Testis (tissue), 3 donors: ENCODE data around the gene KHSRP. TPM values are rescaled to one million over a fixed set of nuclear protein-coding genes. Genes with fewer than 3 reads are reported as not detected.
A peak's percentile ranks its signal among the peaks of the same experiment; 100 is the strongest.
"Not testable (repeated sequence)": the region's sequence is repeated elsewhere in the genome, so short reads cannot be mapped to it uniquely, and the experiment has no call there.

Experiments used
- DNase-seq: peaks from one replicate; pipeline ENCODE4 v3.0.0-alpha.2; 2019
- H3K27ac ChIP-seq, 2 donors: fragments of 200-600 bp; sonication (generic); one replicate each; pipeline ENCODE4 v1.5.1; 2019
- H3K27me3 ChIP-seq: fragments of 200-600 bp; sonication (generic); one replicate; pipeline ENCODE4 v1.5.1; 2019
- H3K36me3 ChIP-seq: fragments of 200-600 bp; sonication (generic); one replicate; pipeline ENCODE4 v1.5.1; 2017; ENCODE audit warnings: low read depth; ENCODE audit errors: missing control alignments
- H3K4me1 ChIP-seq: fragments of 200-600 bp; sonication (generic); one replicate; pipeline ENCODE4 v1.5.1; 2019
- H3K4me3 ChIP-seq, 2 donors: fragments of 200-600 bp; sonication (generic); one replicate each; pipeline ENCODE4 v1.5.1; 2017 to 2019
- H3K9me3 ChIP-seq: fragments of 200-600 bp; sonication (generic); one replicate; pipeline ENCODE4 v1.5.1; 2017
- POLR2A ChIP-seq: fragments of 450-650 bp; IDR thresholded peaks from one replicate; pipeline ENCODE4 v1.6.1; 2017; ENCODE audit warnings: antibody characterized with exemption, mild to moderate bottlenecking, moderate library complexity
- WGBS, 2 donors: methylation state at CpG; one replicate each; pipeline ENCODE4 v1.1.5; 2018; 5-methylcytosine and 5-hydroxymethylcytosine counted together
- intact Hi-C: fragments of 100-400 bp; cut with DNase I; formaldehyde crosslinking; loops from one replicate; pipeline ENCODE4 v1.15.1; 2023; ENCODE audit warnings: low total_unique reads
- polyA plus RNA-seq: library from polyadenylated mRNA; stranded (reverse); fragments of 350-450 nt; fragmentation: Illumina TruSeq; extraction: RNeasy Lipid Tissue Mini Kit (QIAGEN cat#74804); gene quantifications from one replicate; pipeline ENCODE4 v1.2.3, GENCODE V29; 2014; ENCODE audit warnings: low read depth, low replicate concordance; ENCODE audit not compliant: insufficient read depth
- total RNA-seq, 2 donors: library from RNA; depleted of rRNA; stranded (reverse); fragments of >200 nt; gene quantifications; one replicate each; pipeline ENCODE4 v1.2.3, GENCODE V29; 2016
- TF ChIP-seq, protein P1 (sequence below), 3 experiments: fragments of 450-650 bp in 2 of 3; fragments of 200-600 bp in 1 of 3; sonication (generic) in 1 of 3; IDR thresholded peaks; one replicate each; pipeline ENCODE4 v1.5.1; 2016 to 2019; ENCODE audit warnings: antibody characterized with exemption in 3 of 3, mild to moderate bottlenecking in 2 of 3, moderate library complexity in 1 of 3

The KHSRP gene
- total and polyA plus RNA-seq, 3 donors from 2014 or later = 279 to 358 (median 336) TPM

DNA sequence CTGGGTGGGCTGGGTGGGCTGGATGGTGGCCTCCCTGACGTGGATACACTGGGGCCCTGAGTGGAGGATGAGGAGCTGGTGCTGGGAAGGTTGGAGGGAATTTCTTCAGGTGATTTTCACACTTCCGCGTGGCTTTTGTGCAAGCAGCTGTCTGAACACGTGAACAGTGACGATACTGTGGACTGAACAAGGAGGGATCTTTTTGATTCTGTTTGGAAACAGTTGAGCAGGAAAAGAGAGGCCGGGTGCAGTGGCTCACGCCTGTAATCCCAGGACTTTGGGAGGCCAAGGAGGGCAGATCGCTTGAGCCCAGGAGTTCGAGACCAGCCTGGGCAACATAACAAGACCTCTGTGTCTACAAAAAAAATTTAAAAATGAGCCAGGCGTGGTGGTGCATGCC lies 22.6 kb downstream of the KHSRP start:
- H3K9me3 ChIP-seq = no peaks in the 10 kb centered on the region
- no peaks in the 10 kb centered on the region for H3K36me3 ChIP-seq
- H3K4me1 ChIP-seq = no peaks in the 10 kb centered on the region
- DNase-seq = no peak
- no peak overlapping the region for H3K27ac ChIP-seq
- H3K27me3 ChIP-seq = no peaks in the 10 kb centered on the region
- 90 to 94% methylated on average over 10 of the region's 10 CpGs for WGBS, 2 donors
- TF ChIP-seq POLR2A = no peak
- TF ChIP-seq, protein P1, sequence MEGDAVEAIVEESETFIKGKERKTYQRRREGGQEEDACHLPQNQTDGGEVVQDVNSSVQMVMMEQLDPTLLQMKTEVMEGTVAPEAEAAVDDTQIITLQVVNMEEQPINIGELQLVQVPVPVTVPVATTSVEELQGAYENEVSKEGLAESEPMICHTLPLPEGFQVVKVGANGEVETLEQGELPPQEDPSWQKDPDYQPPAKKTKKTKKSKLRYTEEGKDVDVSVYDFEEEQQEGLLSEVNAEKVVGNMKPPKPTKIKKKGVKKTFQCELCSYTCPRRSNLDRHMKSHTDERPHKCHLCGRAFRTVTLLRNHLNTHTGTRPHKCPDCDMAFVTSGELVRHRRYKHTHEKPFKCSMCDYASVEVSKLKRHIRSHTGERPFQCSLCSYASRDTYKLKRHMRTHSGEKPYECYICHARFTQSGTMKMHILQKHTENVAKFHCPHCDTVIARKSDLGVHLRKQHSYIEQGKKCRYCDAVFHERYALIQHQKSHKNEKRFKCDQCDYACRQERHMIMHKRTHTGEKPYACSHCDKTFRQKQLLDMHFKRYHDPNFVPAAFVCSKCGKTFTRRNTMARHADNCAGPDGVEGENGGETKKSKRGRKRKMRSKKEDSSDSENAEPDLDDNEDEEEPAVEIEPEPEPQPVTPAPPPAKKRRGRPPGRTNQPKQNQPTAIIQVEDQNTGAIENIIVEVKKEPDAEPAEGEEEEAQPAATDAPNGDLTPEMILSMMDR (IDR thresholded peaks at IDR 0.05) = no peak
- intact Hi-C loops = no loop called here
- no peak overlapping the region for H3K4me3 ChIP-seq

- DNase-seq, H3K9me3 ChIP-seq, H3K27me3 ChIP-seq, H3K4me3 ChIP-seq, intact Hi-C loops, H3K27ac ChIP-seq, H3K36me3 ChIP-seq, H3K4me1 ChIP-seq: not testable (repeated sequence)
- 89 to 93% methylated on average over 23 of the region's 23 CpGs for WGBS, 2 donors
Measured at GRCh38 chr19:6400062-6400944, 24.3 kb downstream of the KHSRP start.

DNA sequence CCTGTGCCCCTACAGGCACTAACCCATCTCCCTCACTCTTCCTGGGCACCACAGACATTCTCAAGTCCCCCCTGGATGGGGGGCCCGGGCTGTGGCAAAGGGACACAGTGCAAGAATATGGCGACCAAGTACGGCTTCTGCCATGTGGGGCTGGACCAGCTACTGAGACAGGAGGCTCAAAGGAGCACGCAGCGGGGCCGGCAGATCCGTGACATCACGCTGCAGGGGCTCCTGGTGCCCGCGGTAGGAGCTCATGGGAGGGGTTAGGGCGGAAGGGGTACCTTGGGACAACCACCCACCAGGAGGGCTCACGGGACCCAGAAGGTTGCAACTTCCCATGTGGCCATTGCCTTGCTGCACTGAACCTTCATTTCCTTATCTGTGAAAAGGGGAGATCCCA lies 28.3 kb downstream of the KHSRP start:
- no peak for DNase-seq
- no peaks in the 10 kb centered on the region for H3K27me3 ChIP-seq
- H3K4me1 ChIP-seq = peaks cover 7% of the 10 kb centered on the region
- WGBS, 2 donors = 91 to 95% methylated on average over 11 to 12 of the region's 12 CpGs
- H3K27ac ChIP-seq = no peak overlapping the region
- intact Hi-C loops = no loop called here
- H3K36me3 ChIP-seq = no peaks in the 10 kb centered on the region
- H3K9me3 ChIP-seq = no peaks in the 10 kb centered on the region
- TF ChIP-seq POLR2A = no peak
- TF ChIP-seq, protein P1 (IDR thresholded peaks at IDR 0.05) = no peak
- no peak overlapping the region for H3K4me3 ChIP-seq

DNA sequence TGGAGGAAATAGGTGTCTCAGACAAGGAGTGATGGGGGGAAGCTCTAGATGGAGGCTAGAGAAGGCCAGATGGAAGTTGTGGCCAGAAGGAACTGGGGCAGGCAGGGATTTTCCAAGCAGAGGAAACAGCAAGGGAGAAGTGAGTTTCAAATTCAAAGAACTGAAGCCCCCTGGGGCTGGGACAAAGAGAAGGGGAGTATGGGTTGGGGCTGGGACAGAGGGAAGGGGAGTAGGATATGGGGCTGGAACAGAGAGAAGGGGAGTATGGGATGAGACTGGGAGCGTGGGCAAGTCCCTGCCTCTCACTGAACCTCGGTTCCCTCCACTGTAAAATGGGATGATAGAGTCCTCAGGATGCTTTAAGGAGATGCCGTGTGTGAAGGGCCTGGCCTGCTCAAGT lies 29.8 kb downstream of the KHSRP start:
- H3K4me1 ChIP-seq = peaks cover 7% of the 10 kb centered on the region
- no peaks in the 10 kb centered on the region for H3K27me3 ChIP-seq
- intact Hi-C loops = loop anchor here (5.0 kb wide), 1 partner anchor 32 kb away; no protein-coding TSS in a partner anchor
- H3K9me3 ChIP-seq = no peaks in the 10 kb centered on the region
- no peaks in the 10 kb centered on the region for H3K36me3 ChIP-seq
- TF ChIP-seq, protein P1 (IDR thresholded peaks at IDR 0.05) = no peak
- TF ChIP-seq POLR2A = no peak
- no peak overlapping the region for H3K27ac ChIP-seq
- DNase-seq = no peak
- 82 to 89% methylated on average over 3 of the region's 3 CpGs for WGBS, 2 donors
- H3K4me3 ChIP-seq = no peak overlapping the region

GRCh38 chr19:6393983-6394412 lies 30.6 kb downstream of the KHSRP start:
- intact Hi-C loops = loop anchor here (5.0 kb wide), 1 partner anchor 33 kb away; no protein-coding TSS in a partner anchor
- peak overlapping the region; percentile 75 to 97 for H3K4me3 ChIP-seq

More at GRCh38 chr19:6393983-6394412, 30.6 kb downstream of the KHSRP start:
- Histone ChIP-seq H3K9me3 (no peaks in the 10 kb centered on the region), H3K36me3 (no peaks in the 10 kb centered on the region), H3K27ac (peak overlapping the region; percentile 95), H3K4me1 (peaks cover 7% of the 10 kb centered on the region), H3K27me3 (no peaks in the 10 kb centered on the region)
- DNase-seq = no peak
- TF ChIP-seq POLR2A = no peak
- TF ChIP-seq, protein P1 (IDR thresholded peaks at IDR 0.05) = no peak
- 15 to 21% methylated on average over 14 of the region's 14 CpGs for WGBS, 2 donors
